Kidney (tissue), 22 donors: ENCODE measurements around the gene DAB1. TPM values are rescaled to one million over a fixed set of nuclear protein-coding genes. Genes with fewer than 3 reads are reported as not detected.

Experiments used
- DNase-seq, 5 donors: peaks; one replicate each; pipeline ENCODE4 v3.0.0-alpha.2; 2013 to 2020
- FAIRE-seq: peaks from 2 replicates; lab custom pipeline; 2012; peaks lifted over from hg19 to GRCh38; lab: Jason Lieb, UNC
- H3K27ac ChIP-seq, 2 donors: one replicate each; pipeline ENCODE4 v1.7.0; 2013; ENCODE audit warnings: low read depth in 2 of 2, low read length in 2 of 2, inconsistent platforms in 1 of 2
- H3K27me3 ChIP-seq: one replicate; pipeline ENCODE4 v1.7.1; 2013; ENCODE audit warnings: low read length, inconsistent platforms; ENCODE audit not compliant: control insufficient read depth, insufficient read depth
- H3K36me3 ChIP-seq, 3 donors: one replicate each; pipeline versions ENCODE4 v1.7.0 to v1.7.1; 2013; ENCODE audit warnings: low read length in 3 of 3, control low read depth in 1 of 3, inconsistent platforms in 1 of 3; ENCODE audit not compliant: insufficient read depth in 3 of 3, control insufficient read depth in 2 of 3
- H3K4me1 ChIP-seq, 3 donors: one replicate each; pipeline versions ENCODE4 v1.7.0 to v1.7.1; 2013; ENCODE audit warnings: low read length in 3 of 3, inconsistent platforms in 1 of 3, low read depth in 1 of 3; ENCODE audit not compliant: control insufficient read depth in 2 of 3, insufficient read depth in 2 of 3
- H3K4me3 ChIP-seq, 3 donors: one replicate each; pipeline versions ENCODE4 v1.7.0 to v1.8.1; 2013; ENCODE audit warnings: low read length in 3 of 3, control low read depth in 1 of 3, inconsistent platforms in 1 of 3
- H3K9ac ChIP-seq, 3 donors: one replicate each; pipeline versions ENCODE4 v1.7.0 to v1.7.1; 2013; ENCODE audit warnings: low read length in 3 of 3, control low read depth in 1 of 3, inconsistent platforms in 1 of 3
- H3K9me3 ChIP-seq, 3 donors: one replicate each; pipeline versions ENCODE4 v1.7.0 to v1.7.1; 2013; ENCODE audit warnings: low read length in 3 of 3, control low read depth in 1 of 3, inconsistent platforms in 1 of 3; ENCODE audit not compliant: control insufficient read depth in 2 of 3, insufficient read depth in 1 of 3
- CTCF ChIP-seq: IDR thresholded peaks from 3 replicates; pipeline ENCODE4 v1.5.1; 2012; ENCODE audit warnings: mild to moderate bottlenecking, moderate library complexity, borderline replicate concordance; ENCODE audit not compliant: insufficient read depth; ENCODE audit errors: extremely low read depth
- intact Hi-C: fragments of 100-400 bp; cut with DNase I; formaldehyde crosslinking; loops from one replicate; pipeline ENCODE4 v1.11.1; 2022
- long read RNA-seq, 10 donors: library from polyadenylated mRNA in 1 of 10; unstranded in 1 of 10; transcript quantifications; one replicate each; pipeline ENCODE4 v2.0.0 and lab custom pipeline, GENCODE V29; 2021 to 2026
- polyA plus RNA-seq: library from polyadenylated mRNA; stranded (reverse); fragments of 350-450 nt; fragmentation: Illumina TruSeq; extraction: RNeasy Lipid Tissue Mini Kit (QIAGEN cat#74804); gene quantifications from one replicate; pipeline ENCODE4 v1.2.3, GENCODE V29; 2014; ENCODE audit warnings: low read depth, low replicate concordance; ENCODE audit not compliant: insufficient read depth
- total RNA-seq: library from RNA; stranded (reverse); fragmentation: NEBNext Ultra II Directional; extraction: Animal tissue kit (Norgen Biotek cat#: 25700); gene quantifications from one replicate; pipeline ENCODE4 v1.2.1, GENCODE V29; 2021
- donor health status: control.
- donor health status: control.
- donor health status: control.
- donor health status: control.
- donor health status: control.
- donor health status: DM: yes; HTN: yes; CAD: no.
- donor health status: Normal renal cell carcinoma (clear cell type).

DAB1 gene
- total RNA-seq (2.3 TPM), polyA plus RNA-seq (not detected)
- long read RNA-seq, donor 1 = 0 reads
- long read RNA-seq, donor 2 = 0 reads
- long read RNA-seq, donor 3 = 0 reads
- long read RNA-seq, donor 4 = 0 reads
- long read RNA-seq, donor 5 = 0 reads
- long read RNA-seq, donor 6 = 0 reads
- long read RNA-seq, donor 7, partial matches to known transcripts = 0 of 3 reads
- long read RNA-seq, donor 7, other reads (novel, unspliced or antisense) = 3 of 3 reads
- long read RNA-seq, donor 8 = 0 reads
- long read RNA-seq, donor 9 = 0 reads
- long read RNA-seq, donor 10 = 0 reads

- no peak for TF ChIP-seq CTCF
- Histone ChIP-seq H3K27me3 (peaks cover 23% of the 10 kb centered on the region), H3K9ac (no peak within 1 kb of the TSS), H3K36me3 (no peaks in the 10 kb centered on the region), H3K9me3 (no peaks in the 10 kb centered on the region), H3K27ac (no peak within 1 kb of the TSS), H3K4me1 (peaks cover 0 to 5% (median 0%) of the 10 kb centered on the region in 3 donors), H3K4me3 (peak within 1 kb of the TSS; percentile 35 to 52 (median 36))
- DNase-seq = peak; percentile 43 to 53 (median 52)
- FAIRE-seq = no peak
- intact Hi-C loops = no loop called here
These were observed at the start of gene DAB1 for GRCh38 chr1:57423656-57424211. TSS of gene DAB1 (minus strand) at chr1:57424060. CDS start at chr1:57291030, 133,030 bp downstream.

GRCh38 chr1:57473448-57473847 is 49.6 kb upstream of the DAB1 start:
- DNase-seq = no peak
- TF ChIP-seq CTCF = no peak
- Histone ChIP-seq H3K4me1 (no peaks in the 10 kb centered on the region), H3K36me3 (no peaks in the 10 kb centered on the region), H3K27me3 (no peaks in the 10 kb centered on the region), H3K27ac (no peak overlapping the region), H3K4me3 (no peak overlapping the region), H3K9me3 (no peaks in the 10 kb centered on the region), H3K9ac (no peak overlapping the region)
- no peak for FAIRE-seq
- intact Hi-C loops = no loop called here

- intact Hi-C loops = no loop called here
- TF ChIP-seq CTCF = no peak
- no peak overlapping the region for H3K4me3 ChIP-seq
- DNase-seq = no peak
- no peaks in the 10 kb centered on the region for H3K27me3 ChIP-seq
- FAIRE-seq = no peak
- H3K27ac ChIP-seq = no peak overlapping the region
- H3K9me3 ChIP-seq = no peaks in the 10 kb centered on the region
- no peak overlapping the region for H3K9ac ChIP-seq
- H3K36me3 ChIP-seq = no peaks in the 10 kb centered on the region
- no peaks in the 10 kb centered on the region for H3K4me1 ChIP-seq
These were observed 48.1 kb upstream of the DAB1 start for GRCh38 chr1:57471995-57472394.
